Panc1 (cell line): ENCODE results near the gene RASD2. TPM values are rescaled to one million over a fixed set of nuclear protein-coding genes. Genes with fewer than 3 reads are reported as not detected.

Experiments
- ATAC-seq: fragments of 200-7000 bp; cut with Tn5 transposase; 2 replicates; pipeline ENCODE4 v1.9.1; 2020; ENCODE audit warnings: mild to moderate bottlenecking, moderate library complexity
- BruUV-seq: library from RNA; stranded (reverse); fragments of 400-500 nt; replicated peaks from 2 replicates; lab custom pipeline; 2021; lab: Mats Ljungman, UMichigan
- CTCF ChIA-PET: fragments of 300-600 bp; sonication (Branson Sonifier 250); formaldehyde crosslinking; loops from one replicate; lab custom pipeline; 2022; ENCODE audit warnings: antibody characterized with exemption; lab: Charles Lee
- POLR2A ChIA-PET: fragments of 300-600 bp; sonication (Branson Sonifier 250); formaldehyde crosslinking; loops from one replicate; lab custom pipeline; 2022; ENCODE audit warnings: antibody characterized with exemption; lab: Charles Lee
- DNase-seq: peaks from one replicate; pipeline ENCODE4 v3.0.0-alpha.2; 2010; ENCODE audit warnings: low read depth, low spot score
- H3K27ac ChIP-seq: 2 replicates; pipeline ENCODE4 v1.5.1; 2011; ENCODE audit warnings: mild to moderate bottlenecking, low read length, inconsistent platforms
- H3K27me3 ChIP-seq: fragments of 200-500 bp; sonication (Bioruptor generic); 2 replicates; pipeline ENCODE4 v1.6.0; 2014; ENCODE audit warnings: low read length, inconsistent platforms; ENCODE audit not compliant: control insufficient read depth, insufficient read depth
- H3K36me3 ChIP-seq: fragments of 200-500 bp; sonication (Bioruptor generic); 2 replicates; pipeline ENCODE4 v1.5.1; 2014; ENCODE audit warnings: inconsistent platforms, mild to moderate bottlenecking, low read length, moderate library complexity; ENCODE audit not compliant: control insufficient read depth, insufficient read depth
- H3K4me1 ChIP-seq: 2 replicates; pipeline ENCODE4 v1.5.1; 2011; ENCODE audit warnings: inconsistent platforms, mild to moderate bottlenecking, low read length, moderate library complexity; ENCODE audit not compliant: control insufficient read depth, insufficient read depth
- H3K4me3 ChIP-seq, 2 experiments: 2 replicates each; pipeline ENCODE4 v1.5.1; 2011 to 2012; ENCODE audit warnings: low read depth in 2 of 2, low read length in 2 of 2, mild to moderate bottlenecking in 2 of 2, inconsistent platforms in 1 of 2, moderate library complexity in 1 of 2
- H3K9me3 ChIP-seq: fragments of 200-500 bp; sonication (Bioruptor generic); 2 replicates; pipeline ENCODE4 v1.5.1; 2014; ENCODE audit warnings: low read depth, mild to moderate bottlenecking, inconsistent platforms, low read length, moderate library complexity; ENCODE audit not compliant: control insufficient read depth, insufficient read depth
- POLR2AphosphoS5 ChIP-seq: IDR thresholded peaks from 2 replicates; pipeline ENCODE4 v1.6.1; 2012; ENCODE audit warnings: mild to moderate bottlenecking, low read depth, low read length, moderate library complexity
- SIN3A ChIP-seq: IDR thresholded peaks from 2 replicates; pipeline ENCODE4 v1.6.1; 2012; ENCODE audit warnings: low read depth, mild to moderate bottlenecking, low read length, moderate library complexity, borderline replicate concordance; ENCODE audit not compliant: insufficient read depth
- TCF7L2 ChIP-seq: IDR thresholded peaks from 2 replicates; pipeline ENCODE4 v1.6.1; 2011; ENCODE audit warnings: mild to moderate bottlenecking, low read depth, low read length, inconsistent platforms
- in situ Hi-C: cut with HindIII; loops from 2 replicates; pipeline ENCODE4 v1.10.0; 2016; ENCODE audit warnings: low sequenced_read_pairs, low pct_unique_long_range_greater_than_20kb
- intact Hi-C: fragments of 100-400 bp; cut with micrococcal nuclease; formaldehyde crosslinking; loops from one replicate; pipeline ENCODE4 v1.10.0; 2022; ENCODE audit not compliant: unreplicated experiment
- total RNA-seq: library from RNA; stranded (reverse); gene quantifications from one replicate; pipeline ENCODE4 v1.2.1, GENCODE V29; 2021; ENCODE audit not compliant: unreplicated experiment
- TF ChIP-seq, protein P1 (sequence below): fragments of 450-650 bp; IDR thresholded peaks from 2 replicates; pipeline ENCODE4 v1.5.1; 2017; ENCODE audit warnings: mild to moderate bottlenecking
- TF ChIP-seq, protein P2 (sequence below), 2 experiments: IDR thresholded peaks; 2 replicates each; pipeline ENCODE4 v1.6.1; 2011 to 2012; ENCODE audit warnings: low read depth in 2 of 2, control low read depth in 1 of 2, low read length in 1 of 2, mild to moderate bottlenecking in 1 of 2, moderate library complexity in 1 of 2; ENCODE audit not compliant: insufficient read depth in 1 of 2

Gene RASD2
- total RNA-seq, 1 experiment from 2014 or later: 26.7 TPM

- ChIA-PET POLR2A (no interaction called here), CTCF (interaction anchor here (1.5 kb wide), 1 partner anchor 159 kb away, joined by 4 read pairs; no protein-coding TSS in a partner anchor)
- intact Hi-C loops: loop anchor here (5.0 to 10.0 kb wide), 2 partner anchors 38 to 235 kb away; no protein-coding TSS in a partner anchor
- peaks cover 77% of the 10 kb centered on the region for H3K4me1 ChIP-seq
- H3K27ac ChIP-seq: peak overlapping the region; percentile 99
- H3K36me3 ChIP-seq: no peaks in the 10 kb centered on the region
- in situ Hi-C loops: no loop called here
- TF ChIP-seq TCF7L2 (no peak), POLR2AphosphoS5 (peak; percentile 75), SIN3A (0 out of 2 replicates have a peak, but pooled peaks have one; percentile 20)
- TF ChIP-seq, protein P1, sequence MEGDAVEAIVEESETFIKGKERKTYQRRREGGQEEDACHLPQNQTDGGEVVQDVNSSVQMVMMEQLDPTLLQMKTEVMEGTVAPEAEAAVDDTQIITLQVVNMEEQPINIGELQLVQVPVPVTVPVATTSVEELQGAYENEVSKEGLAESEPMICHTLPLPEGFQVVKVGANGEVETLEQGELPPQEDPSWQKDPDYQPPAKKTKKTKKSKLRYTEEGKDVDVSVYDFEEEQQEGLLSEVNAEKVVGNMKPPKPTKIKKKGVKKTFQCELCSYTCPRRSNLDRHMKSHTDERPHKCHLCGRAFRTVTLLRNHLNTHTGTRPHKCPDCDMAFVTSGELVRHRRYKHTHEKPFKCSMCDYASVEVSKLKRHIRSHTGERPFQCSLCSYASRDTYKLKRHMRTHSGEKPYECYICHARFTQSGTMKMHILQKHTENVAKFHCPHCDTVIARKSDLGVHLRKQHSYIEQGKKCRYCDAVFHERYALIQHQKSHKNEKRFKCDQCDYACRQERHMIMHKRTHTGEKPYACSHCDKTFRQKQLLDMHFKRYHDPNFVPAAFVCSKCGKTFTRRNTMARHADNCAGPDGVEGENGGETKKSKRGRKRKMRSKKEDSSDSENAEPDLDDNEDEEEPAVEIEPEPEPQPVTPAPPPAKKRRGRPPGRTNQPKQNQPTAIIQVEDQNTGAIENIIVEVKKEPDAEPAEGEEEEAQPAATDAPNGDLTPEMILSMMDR: no peak
- TF ChIP-seq, protein P2, sequence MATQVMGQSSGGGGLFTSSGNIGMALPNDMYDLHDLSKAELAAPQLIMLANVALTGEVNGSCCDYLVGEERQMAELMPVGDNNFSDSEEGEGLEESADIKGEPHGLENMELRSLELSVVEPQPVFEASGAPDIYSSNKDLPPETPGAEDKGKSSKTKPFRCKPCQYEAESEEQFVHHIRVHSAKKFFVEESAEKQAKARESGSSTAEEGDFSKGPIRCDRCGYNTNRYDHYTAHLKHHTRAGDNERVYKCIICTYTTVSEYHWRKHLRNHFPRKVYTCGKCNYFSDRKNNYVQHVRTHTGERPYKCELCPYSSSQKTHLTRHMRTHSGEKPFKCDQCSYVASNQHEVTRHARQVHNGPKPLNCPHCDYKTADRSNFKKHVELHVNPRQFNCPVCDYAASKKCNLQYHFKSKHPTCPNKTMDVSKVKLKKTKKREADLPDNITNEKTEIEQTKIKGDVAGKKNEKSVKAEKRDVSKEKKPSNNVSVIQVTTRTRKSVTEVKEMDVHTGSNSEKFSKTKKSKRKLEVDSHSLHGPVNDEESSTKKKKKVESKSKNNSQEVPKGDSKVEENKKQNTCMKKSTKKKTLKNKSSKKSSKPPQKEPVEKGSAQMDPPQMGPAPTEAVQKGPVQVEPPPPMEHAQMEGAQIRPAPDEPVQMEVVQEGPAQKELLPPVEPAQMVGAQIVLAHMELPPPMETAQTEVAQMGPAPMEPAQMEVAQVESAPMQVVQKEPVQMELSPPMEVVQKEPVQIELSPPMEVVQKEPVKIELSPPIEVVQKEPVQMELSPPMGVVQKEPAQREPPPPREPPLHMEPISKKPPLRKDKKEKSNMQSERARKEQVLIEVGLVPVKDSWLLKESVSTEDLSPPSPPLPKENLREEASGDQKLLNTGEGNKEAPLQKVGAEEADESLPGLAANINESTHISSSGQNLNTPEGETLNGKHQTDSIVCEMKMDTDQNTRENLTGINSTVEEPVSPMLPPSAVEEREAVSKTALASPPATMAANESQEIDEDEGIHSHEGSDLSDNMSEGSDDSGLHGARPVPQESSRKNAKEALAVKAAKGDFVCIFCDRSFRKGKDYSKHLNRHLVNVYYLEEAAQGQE (IDR thresholded peaks at IDR 0.05; ENCODE audit: insufficient read depth in 1 of 2, low read depth in 2 of 2, low read length in 1 of 2): no peak
- no peaks in the 10 kb centered on the region for H3K9me3 ChIP-seq
- DNase-seq (no peak), ATAC-seq (no peak; the same call in 1 of the 2 replicates)
- no peaks in the 10 kb centered on the region for H3K27me3 ChIP-seq
- no TSS peak for BruUV-seq
- no peak overlapping the region for H3K4me3 ChIP-seq
These were observed 49.1 kb downstream of the RASD2 start for GRCh38 chr22:35589756-35590093.

DNA sequence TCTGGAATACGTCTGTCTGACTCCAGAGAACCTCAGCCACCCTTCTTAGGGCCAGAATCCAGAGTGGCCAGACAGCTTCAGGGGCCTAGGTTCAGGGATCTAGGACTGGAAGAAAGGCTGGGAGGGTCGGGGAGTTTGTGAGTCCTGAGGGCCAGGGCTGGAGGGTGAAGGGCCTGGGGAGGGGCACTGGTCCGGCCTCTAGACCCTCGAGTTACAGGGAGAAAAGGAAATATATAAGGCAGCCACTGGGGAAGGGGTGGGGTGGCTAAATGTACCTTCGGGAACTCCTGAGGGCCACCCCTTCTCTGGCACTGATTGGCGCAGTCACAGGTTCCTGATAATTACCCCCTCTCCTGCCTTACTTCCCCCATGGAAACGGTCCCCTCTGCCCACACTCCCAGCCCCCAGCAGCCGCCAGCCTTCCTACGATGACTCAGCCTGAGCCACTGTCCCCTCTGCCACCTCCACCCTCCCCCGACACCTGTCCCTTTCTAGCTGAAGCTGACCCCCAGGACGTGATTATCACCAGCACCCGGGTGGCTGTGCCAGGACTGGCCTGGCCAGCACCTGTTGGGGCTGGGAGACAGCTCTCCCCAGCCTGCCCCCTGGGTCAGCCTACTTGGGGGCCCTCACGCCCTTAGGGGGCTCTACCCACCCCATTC is 50.1 kb downstream of the RASD2 start:
- POLR2A ChIA-PET: no interaction called here
- no peaks in the 10 kb centered on the region for H3K9me3 ChIP-seq
- no peaks in the 10 kb centered on the region for H3K27me3 ChIP-seq
- ATAC-seq (no peak), DNase-seq (no peak)
- no peak overlapping the region for H3K4me3 ChIP-seq
- BruUV-seq: no TSS peak
- CTCF ChIA-PET: no interaction called here
- intact Hi-C loops (no loop called here), in situ Hi-C loops (no loop called here)
- H3K27ac ChIP-seq: peak overlapping the region; percentile 99
- no peaks in the 10 kb centered on the region for H3K36me3 ChIP-seq
- TF ChIP-seq POLR2AphosphoS5 (no peak), TCF7L2 (no peak), SIN3A (no peak)
- TF ChIP-seq, protein P2 (IDR thresholded peaks at IDR 0.05; ENCODE audit: insufficient read depth in 1 of 2, low read depth in 2 of 2, low read length in 1 of 2): no peak
- TF ChIP-seq, protein P1: no peak
- H3K4me1 ChIP-seq: peaks cover 75% of the 10 kb centered on the region
